HL-60 (cell line): ENCODE measurements around the gene CTNND2.

ENCODE experiments used
- DNase-seq, 2 experiments: peaks; one replicate each; pipeline ENCODE4 v3.0.0-alpha.2; 2010 to 2020; ENCODE audit warnings: low read depth in 1 of 2, low spot score in 1 of 2
- H3K27ac ChIP-seq: fragments of 250-450 bp; sonication (Bioruptor Pico); replicated peaks from 2 replicates; pipeline ENCODE4 v1.5.1; 2020; ENCODE audit warnings: mild to moderate bottlenecking, moderate library complexity
- H3K27me3 ChIP-seq: fragments of 250-450 bp; sonication (Bioruptor Pico); 2 replicates; pipeline ENCODE4 v1.5.1; 2021; ENCODE audit warnings: mild to moderate bottlenecking, moderate library complexity; ENCODE audit not compliant: insufficient read depth, poor library complexity, severe bottlenecking
- H3K4me3 ChIP-seq: replicated peaks from 2 replicates; pipeline ENCODE4 v1.5.1; 2011; ENCODE audit warnings: mild to moderate bottlenecking, control low read depth, low read length; ENCODE audit not compliant: insufficient read depth
- CTCF ChIP-seq: IDR thresholded peaks from one replicate; pipeline ENCODE4 v1.5.1; 2011; ENCODE audit warnings: low read length, control low read depth, inconsistent platforms; ENCODE audit not compliant: insufficient read depth
- GABPA ChIP-seq: IDR thresholded peaks from 2 replicates; pipeline ENCODE4 v1.6.1; 2012; ENCODE audit warnings: low read depth
- POLR2AphosphoS5 ChIP-seq: IDR thresholded peaks from 2 replicates; pipeline ENCODE4 v1.6.1; 2012; ENCODE audit warnings: low read depth
- REST ChIP-seq: IDR thresholded peaks from 2 replicates; pipeline ENCODE4 v1.6.1; 2012; ENCODE audit warnings: low read depth; ENCODE audit not compliant: insufficient replicate concordance
- SPI1 ChIP-seq: IDR thresholded peaks from 2 replicates; pipeline ENCODE4 v1.6.1; 2012; ENCODE audit warnings: low read depth, mild to moderate bottlenecking, borderline replicate concordance

CTNND2 gene

DNA sequence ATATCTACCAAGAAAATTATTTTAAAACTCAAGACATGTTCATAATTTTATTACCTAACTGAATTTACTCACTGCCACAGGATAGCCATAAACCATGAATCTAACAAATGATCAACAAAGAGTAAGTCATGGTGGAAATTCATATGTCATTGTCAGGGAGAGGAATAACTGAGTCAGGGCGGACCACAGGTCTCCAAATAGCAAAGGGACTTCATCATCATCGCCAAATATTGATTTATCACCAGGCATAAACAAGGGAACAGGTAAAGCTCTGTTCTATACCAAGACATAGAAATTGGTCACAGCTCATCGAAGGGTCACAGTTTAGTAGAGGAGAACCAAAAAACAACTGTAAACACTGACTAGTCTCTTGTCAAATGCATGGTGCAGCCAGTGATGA, 94.8 kb downstream of the CTNND2 start:
- no peak overlapping the region for H3K4me3 ChIP-seq
- no peaks in the 10 kb centered on the region for H3K27me3 ChIP-seq
- TF ChIP-seq GABPA (no peak), REST (no peak), CTCF (no peak), POLR2AphosphoS5 (no peak), SPI1 (no peak)
- H3K27ac ChIP-seq, result no peak overlapping the region
- no peak for DNase-seq

DNA sequence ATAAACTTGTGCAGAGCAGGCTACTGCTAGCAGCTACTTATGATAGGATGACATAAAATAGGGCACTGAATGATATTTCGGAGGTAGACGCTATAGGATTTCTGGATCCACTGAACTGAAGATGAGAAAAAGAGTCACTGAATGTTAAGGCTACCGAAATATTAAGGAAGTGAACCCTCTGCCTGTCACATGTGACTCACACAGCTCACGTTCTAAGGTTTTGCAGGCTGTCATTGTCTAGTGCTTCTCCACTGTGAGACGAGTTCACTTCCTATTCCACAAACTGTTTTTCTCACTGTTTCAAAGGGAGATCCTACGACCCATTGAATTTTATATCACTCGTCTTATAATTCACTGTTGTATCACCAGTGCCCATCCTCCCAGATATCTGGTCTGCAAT, 100.8 kb downstream of the CTNND2 start:
- TF ChIP-seq CTCF (no peak), REST (no peak), SPI1 (no peak), GABPA (no peak), POLR2AphosphoS5 (no peak)
- no peaks in the 10 kb centered on the region for H3K27me3 ChIP-seq
- H3K4me3 ChIP-seq, result no peak overlapping the region
- no peak overlapping the region for H3K27ac ChIP-seq
- DNase-seq, result no peak

GRCh38 chr5:11801061-11801460, 103.2 kb downstream of the CTNND2 start:
- DNase-seq, result no peak
- H3K4me3 ChIP-seq, result no peak overlapping the region

More at GRCh38 chr5:11801061-11801460, 103.2 kb downstream of the CTNND2 start:
- Histone ChIP-seq H3K27me3 (no peaks in the 10 kb centered on the region), H3K27ac (no peak overlapping the region)
- no peak for TF ChIP-seq SPI1
- no peak for TF ChIP-seq GABPA
- no peak for TF ChIP-seq CTCF
- TF ChIP-seq POLR2AphosphoS5, result no peak
- TF ChIP-seq REST, result no peak
